ENCODE measurements around the gene SFT2D1. TPM values are rescaled to one million over a fixed set of nuclear protein-coding genes. Genes with fewer than 3 reads are reported as not detected.

The SFT2D1 gene
- total and polyA plus RNA-seq, 2 of the 4 experiments (the other 2 are of a cell fraction) = 10.2 to 45.8 TPM

- Histone ChIP-seq H3K4me3 (ENCODE audit: insufficient read depth, low read depth, low read length) (no peak overlapping the region), H4K8ac (ENCODE audit: low read depth in 2 of 2, low read length in 2 of 2) (no peak overlapping the region), H2BK5ac (ENCODE audit: low read depth, low read length, poor library complexity, severe bottlenecking) (no peak overlapping the region), H2AFZ (replicated peaks; ENCODE audit: low read length, poor library complexity) (no peak overlapping the region), H3K27me3 (ENCODE audit: control insufficient read depth, insufficient read depth, low read length) (peaks cover 17% of the 10 kb centered on the region), H3K18ac (ENCODE audit: low read depth, low read length) (no peak overlapping the region), H4K91ac (ENCODE audit: insufficient read depth, low read depth, low read length) (no peak overlapping the region), H2BK120ac (ENCODE audit: low read depth, low read length) (no peak overlapping the region), H2AK9ac (replicated peaks; ENCODE audit: low read depth, low read length, poor library complexity) (no peak overlapping the region), H3K14ac (replicated peaks; ENCODE audit: low read depth, low read length) (no peak overlapping the region), H2AK5ac (ENCODE audit: low read depth, low read length) (no peak overlapping the region), H3K27ac (ENCODE audit: insufficient read depth, low read length) (no peak overlapping the region), H3K4ac (ENCODE audit: low read depth, low read length) (no peak overlapping the region), H3K4me2 (ENCODE audit: low read depth, low read length) (no peak overlapping the region), H3K9ac (ENCODE audit: low read depth, low read length) (no peak overlapping the region), H3K56ac (ENCODE audit: extremely low read depth, insufficient read depth, low read length) (no peak overlapping the region), H3K23ac (ENCODE audit: low read depth, low read length) (no peak overlapping the region), H3K4me1 (ENCODE audit: control insufficient read depth, insufficient read depth, low read length) (no peaks in the 10 kb centered on the region), H3K9me1 (ENCODE audit: insufficient read depth, low read length) (no peaks in the 10 kb centered on the region), H3K9me3 (ENCODE audit: control insufficient read depth, insufficient read depth, low read length) (no peaks in the 10 kb centered on the region), H2BK15ac (ENCODE audit: low read depth, low read length) (no peak overlapping the region), H3K36me3 (ENCODE audit: control insufficient read depth, insufficient read depth, low read length) (no peaks in the 10 kb centered on the region), H4K5ac (ENCODE audit: low read depth, low read length) (no peak overlapping the region), H2BK20ac (ENCODE audit: low read depth, low read length) (no peak overlapping the region), H4K20me1 (ENCODE audit: insufficient read depth, low read length) (no peaks in the 10 kb centered on the region), H3K79me1 (ENCODE audit: low read depth in 1 of 2, low read length in 2 of 2) (no peaks in the 10 kb centered on the region)
- in situ Hi-C loops (cut with MboI; ENCODE audit: low sequenced_read_pairs) (no loop called here), intact Hi-C loops (cut with micrococcal nuclease) (no loop called here), dilution Hi-C loops (cut with HindIII; ENCODE audit: low sequenced_read_pairs, unreplicated experiment) (no loop called here)
- ATAC-seq (ENCODE audit: low read depth) = no peak
- TF ChIP-seq RFX5 (IDR thresholded peaks at IDR 0.05; ENCODE audit: low read depth, low read length) = no peak
- no peak for TF ChIP-seq CTCF (conservative IDR thresholded peaks at IDR 0.05; ENCODE audit: low read depth, low read length)
- TF ChIP-seq MXI1 (IDR thresholded peaks at IDR 0.05; ENCODE audit: borderline replicate concordance, low read depth, low read length) = no peak
- TF ChIP-seq, protein P1, sequence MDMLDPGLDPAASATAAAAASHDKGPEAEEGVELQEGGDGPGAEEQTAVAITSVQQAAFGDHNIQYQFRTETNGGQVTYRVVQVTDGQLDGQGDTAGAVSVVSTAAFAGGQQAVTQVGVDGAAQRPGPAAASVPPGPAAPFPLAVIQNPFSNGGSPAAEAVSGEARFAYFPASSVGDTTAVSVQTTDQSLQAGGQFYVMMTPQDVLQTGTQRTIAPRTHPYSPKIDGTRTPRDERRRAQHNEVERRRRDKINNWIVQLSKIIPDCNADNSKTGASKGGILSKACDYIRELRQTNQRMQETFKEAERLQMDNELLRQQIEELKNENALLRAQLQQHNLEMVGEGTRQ (IDR thresholded peaks at IDR 0.05; ENCODE audit: low read depth, low read length) = no peak
- no peak for TF ChIP-seq ELK1 (IDR thresholded peaks at IDR 0.05; ENCODE audit: borderline replicate concordance, low read depth, low read length)
- TF ChIP-seq CHD1 (IDR thresholded peaks at IDR 0.05; ENCODE audit: low read depth, low read length) = no peak
- BruUV-seq (replicated peaks) = no TSS peak
- WGBS, 2 experiments (ENCODE audit: extremely low coverage in 2 of 2, insufficient read length in 1 of 2) = 20% methylated on average over 1 of the region's 8 CpGs; no CpG with 5 or more reads in 1 of the 2 experiments
- DNase-seq = no peak
- ChIA-PET CTCF (interaction anchor here (1.5 kb wide), 1 partner anchor 95 kb away, joined by 6 read pairs; no protein-coding TSS in a partner anchor), POLR2A (ENCODE audit: unreplicated experiment) (no interaction called here)
Observed at GRCh38 chr6:166286839-166287271, 55.5 kb downstream of the SFT2D1 start.
